ENCODE measurements around the gene CELF4.

DNA sequence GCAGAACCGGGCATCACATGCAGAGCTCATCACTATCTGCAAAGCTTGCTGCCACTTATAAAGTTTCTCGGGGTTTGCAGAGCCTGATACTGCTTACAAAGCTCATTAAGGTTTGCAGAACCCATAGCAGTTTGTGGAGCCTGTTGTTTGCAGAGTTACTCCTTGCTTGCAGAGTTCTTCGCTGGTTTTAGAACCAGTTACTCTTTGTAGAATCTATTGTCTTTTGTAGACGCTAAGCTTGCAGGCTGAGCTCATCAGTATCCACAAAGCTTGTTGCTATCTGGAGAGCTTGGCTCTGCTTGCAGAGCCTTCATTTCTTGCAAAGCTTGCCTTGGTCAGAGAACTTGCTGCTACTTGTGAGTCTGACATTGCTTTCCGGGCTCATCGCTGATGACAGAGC, 106.9 kb downstream of the CELF4 start:
- TF ChIP-seq EZH2 (IDR thresholded peaks at IDR 0.05; ENCODE audit: insufficient read depth, poor library complexity, severe bottlenecking) (no peak), EZH2phosphoT487 (IDR thresholded peaks at IDR 0.05; ENCODE audit: insufficient read depth, low read depth) (no peak)

Measured in GM23248 (cell line).